Nephron (organoid): ENCODE results near the gene BRD7.

ENCODE experiments used
- H3K27ac Mint-ChIP-seq, 3 experiments: 2 replicates each; pipeline ENCODE4 v1.8.0; 2020; ENCODE audit warnings: mixed read lengths in 3 of 3, mild to moderate bottlenecking in 2 of 3, moderate library complexity in 1 of 3
- H3K27me3 Mint-ChIP-seq: 2 replicates; pipeline ENCODE4 v1.8.0; 2021; ENCODE audit warnings: low read depth, mild to moderate bottlenecking, moderate library complexity, mixed read lengths
- H3K36me3 Mint-ChIP-seq: 2 replicates; pipeline ENCODE4 v1.8.0; 2020; ENCODE audit warnings: low read depth, mixed read lengths
- H3K4me1 Mint-ChIP-seq: 2 replicates; pipeline ENCODE4 v1.8.0; 2020; ENCODE audit warnings: mixed read lengths
- H3K4me3 Mint-ChIP-seq, 3 experiments: 2 replicates each; pipeline ENCODE4 v1.8.0; 2020; ENCODE audit warnings: mild to moderate bottlenecking in 3 of 3, mixed read lengths in 3 of 3, moderate library complexity in 2 of 3
- H3K9me3 Mint-ChIP-seq: 2 replicates; pipeline ENCODE4 v1.8.0; 2020; ENCODE audit warnings: mixed read lengths
- TF ChIP-seq, protein P1 (sequence below), 3 experiments: fragments of 200-600 bp; sonication (generic); IDR thresholded peaks; one replicate each; pipeline ENCODE4 v1.5.0; 2021; ENCODE audit warnings: antibody characterized with exemption in 3 of 3; ENCODE audit not compliant: unreplicated experiment in 3 of 3

BRD7 gene

DNA sequence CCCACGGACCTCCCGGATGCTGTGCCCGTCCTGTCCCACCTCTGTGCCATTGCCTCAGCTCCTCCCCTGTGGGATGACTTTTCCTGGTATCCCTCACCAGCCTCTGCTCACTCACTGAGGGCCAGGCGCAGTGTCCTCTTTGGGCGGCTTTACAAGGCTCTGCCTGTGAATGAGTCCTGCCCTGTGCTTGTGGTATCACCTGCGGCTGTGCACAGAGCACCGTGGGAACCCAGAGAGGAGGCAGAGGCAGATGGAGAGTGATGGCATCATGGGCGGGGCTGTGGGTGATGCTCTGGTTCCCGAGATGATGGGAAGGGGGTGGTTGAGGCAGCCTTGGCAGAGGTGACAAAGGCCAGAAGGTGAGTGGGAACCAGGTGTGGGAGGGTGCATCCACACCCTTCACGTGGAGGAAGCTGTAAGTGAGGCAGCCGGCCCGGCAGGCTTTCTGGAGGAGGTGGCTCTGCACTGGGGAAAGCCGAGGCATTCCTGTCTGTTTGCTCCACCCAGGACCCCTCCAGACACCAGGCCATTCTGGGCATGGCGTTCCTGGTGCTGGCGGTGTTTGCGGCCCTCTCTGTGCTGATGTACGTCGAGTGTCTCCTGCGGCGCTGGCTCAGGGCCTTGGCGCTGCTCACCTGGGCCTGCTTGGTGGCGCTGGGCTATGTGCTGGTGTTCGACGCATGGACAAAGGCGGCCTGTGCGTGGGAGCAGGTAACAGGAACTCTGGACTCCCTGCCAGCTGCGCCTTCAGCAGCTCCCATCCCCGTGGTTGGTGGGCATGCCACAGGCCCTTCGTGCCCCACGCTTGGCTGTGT is 78.6 kb downstream of the BRD7 start:
- peaks cover 4% of the 10 kb centered on the region for H3K27me3 Mint-ChIP-seq
- no peaks in the 10 kb centered on the region for H3K9me3 Mint-ChIP-seq
- H3K4me3 Mint-ChIP-seq, result no peak overlapping the region
- TF ChIP-seq, protein P1, sequence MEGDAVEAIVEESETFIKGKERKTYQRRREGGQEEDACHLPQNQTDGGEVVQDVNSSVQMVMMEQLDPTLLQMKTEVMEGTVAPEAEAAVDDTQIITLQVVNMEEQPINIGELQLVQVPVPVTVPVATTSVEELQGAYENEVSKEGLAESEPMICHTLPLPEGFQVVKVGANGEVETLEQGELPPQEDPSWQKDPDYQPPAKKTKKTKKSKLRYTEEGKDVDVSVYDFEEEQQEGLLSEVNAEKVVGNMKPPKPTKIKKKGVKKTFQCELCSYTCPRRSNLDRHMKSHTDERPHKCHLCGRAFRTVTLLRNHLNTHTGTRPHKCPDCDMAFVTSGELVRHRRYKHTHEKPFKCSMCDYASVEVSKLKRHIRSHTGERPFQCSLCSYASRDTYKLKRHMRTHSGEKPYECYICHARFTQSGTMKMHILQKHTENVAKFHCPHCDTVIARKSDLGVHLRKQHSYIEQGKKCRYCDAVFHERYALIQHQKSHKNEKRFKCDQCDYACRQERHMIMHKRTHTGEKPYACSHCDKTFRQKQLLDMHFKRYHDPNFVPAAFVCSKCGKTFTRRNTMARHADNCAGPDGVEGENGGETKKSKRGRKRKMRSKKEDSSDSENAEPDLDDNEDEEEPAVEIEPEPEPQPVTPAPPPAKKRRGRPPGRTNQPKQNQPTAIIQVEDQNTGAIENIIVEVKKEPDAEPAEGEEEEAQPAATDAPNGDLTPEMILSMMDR (IDR thresholded peaks at IDR 0.05; ENCODE audit: unreplicated experiment in 3 of 3), result no peak
- no peaks in the 10 kb centered on the region for H3K36me3 Mint-ChIP-seq
- no peaks in the 10 kb centered on the region for H3K4me1 Mint-ChIP-seq
- H3K27ac Mint-ChIP-seq, result no peak overlapping the region

DNA sequence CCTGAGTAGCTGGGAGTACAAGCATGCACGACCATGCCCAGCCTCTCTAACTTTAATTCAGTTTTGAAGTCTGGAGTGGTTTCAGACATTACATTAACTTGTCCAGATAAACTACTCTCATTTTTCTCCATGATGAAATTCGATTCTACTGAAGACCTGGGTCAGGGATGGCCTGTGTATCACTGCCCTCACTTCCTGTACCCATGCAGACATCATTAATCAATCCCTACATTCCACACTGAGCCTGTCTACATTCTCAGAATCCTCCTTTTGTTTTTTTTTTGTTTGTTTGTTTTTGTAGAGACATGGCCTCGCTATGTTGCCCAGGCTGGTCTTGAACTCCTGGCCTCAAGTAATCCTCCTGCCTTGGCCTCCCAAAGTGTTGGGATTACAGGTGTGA is 79.9 kb downstream of the BRD7 start:
- no peak overlapping the region for H3K27ac Mint-ChIP-seq
- TF ChIP-seq, protein P1 (IDR thresholded peaks at IDR 0.05; ENCODE audit: unreplicated experiment in 3 of 3), result no peak
- H3K9me3 Mint-ChIP-seq, result no peaks in the 10 kb centered on the region
- H3K36me3 Mint-ChIP-seq, result no peaks in the 10 kb centered on the region
- H3K4me3 Mint-ChIP-seq, result no peak overlapping the region
- H3K27me3 Mint-ChIP-seq, result peaks cover 4% of the 10 kb centered on the region
- H3K4me1 Mint-ChIP-seq, result no peaks in the 10 kb centered on the region

DNA sequence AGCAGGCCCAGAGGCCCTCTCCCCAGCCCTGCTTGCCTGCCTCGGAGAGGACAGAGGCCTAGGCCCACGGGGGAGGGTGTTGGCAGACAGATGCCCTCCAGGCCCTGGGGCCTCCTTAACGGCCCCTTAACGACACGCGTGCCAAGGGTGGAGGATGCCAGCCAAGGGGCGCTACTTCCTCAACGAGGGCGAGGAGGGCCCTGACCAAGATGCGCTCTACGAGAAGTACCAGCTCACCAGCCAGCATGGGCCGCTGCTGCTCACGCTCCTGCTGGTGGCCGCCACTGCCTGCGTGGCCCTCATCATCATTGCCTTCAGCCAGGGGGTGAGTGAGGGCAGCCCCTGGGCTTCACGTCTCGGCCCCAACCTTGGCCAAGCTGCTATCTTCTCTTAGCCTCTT is 80.8 kb downstream of the BRD7 start:
- H3K36me3 Mint-ChIP-seq, result no peaks in the 10 kb centered on the region
- H3K9me3 Mint-ChIP-seq, result no peaks in the 10 kb centered on the region
- H3K4me1 Mint-ChIP-seq, result no peaks in the 10 kb centered on the region
- TF ChIP-seq, protein P1 (IDR thresholded peaks at IDR 0.05; ENCODE audit: unreplicated experiment in 3 of 3), result no peak
- no peak overlapping the region for H3K27ac Mint-ChIP-seq
- no peak overlapping the region for H3K4me3 Mint-ChIP-seq
- H3K27me3 Mint-ChIP-seq, result peaks cover 8% of the 10 kb centered on the region

DNA sequence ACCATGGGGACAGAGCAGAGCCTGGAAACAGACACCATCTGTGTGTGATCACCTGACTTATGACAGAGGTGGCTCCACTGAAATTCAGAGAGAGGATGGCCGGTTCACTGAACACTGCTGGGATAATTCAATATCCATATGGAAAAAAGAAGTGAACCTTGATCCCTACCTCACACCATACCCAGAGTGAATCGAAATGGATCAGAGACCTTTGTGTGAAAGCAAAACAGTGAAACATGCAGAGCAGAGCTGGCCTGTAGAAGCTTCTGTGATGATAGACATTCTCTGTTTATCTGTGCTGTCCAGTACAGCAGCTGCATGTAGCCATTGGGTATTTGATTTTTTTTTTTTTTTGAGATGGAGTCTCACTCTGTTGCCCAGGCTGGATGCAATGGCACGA is 82.1 kb downstream of the BRD7 start:
- peaks cover 6% of the 10 kb centered on the region for H3K27me3 Mint-ChIP-seq
- no peaks in the 10 kb centered on the region for H3K36me3 Mint-ChIP-seq
- H3K9me3 Mint-ChIP-seq, result no peaks in the 10 kb centered on the region
- H3K4me3 Mint-ChIP-seq, result no peak overlapping the region
- H3K4me1 Mint-ChIP-seq, result no peaks in the 10 kb centered on the region
- no peak overlapping the region for H3K27ac Mint-ChIP-seq
- TF ChIP-seq, protein P1 (IDR thresholded peaks at IDR 0.05; ENCODE audit: unreplicated experiment in 3 of 3), result no peak

DNA sequence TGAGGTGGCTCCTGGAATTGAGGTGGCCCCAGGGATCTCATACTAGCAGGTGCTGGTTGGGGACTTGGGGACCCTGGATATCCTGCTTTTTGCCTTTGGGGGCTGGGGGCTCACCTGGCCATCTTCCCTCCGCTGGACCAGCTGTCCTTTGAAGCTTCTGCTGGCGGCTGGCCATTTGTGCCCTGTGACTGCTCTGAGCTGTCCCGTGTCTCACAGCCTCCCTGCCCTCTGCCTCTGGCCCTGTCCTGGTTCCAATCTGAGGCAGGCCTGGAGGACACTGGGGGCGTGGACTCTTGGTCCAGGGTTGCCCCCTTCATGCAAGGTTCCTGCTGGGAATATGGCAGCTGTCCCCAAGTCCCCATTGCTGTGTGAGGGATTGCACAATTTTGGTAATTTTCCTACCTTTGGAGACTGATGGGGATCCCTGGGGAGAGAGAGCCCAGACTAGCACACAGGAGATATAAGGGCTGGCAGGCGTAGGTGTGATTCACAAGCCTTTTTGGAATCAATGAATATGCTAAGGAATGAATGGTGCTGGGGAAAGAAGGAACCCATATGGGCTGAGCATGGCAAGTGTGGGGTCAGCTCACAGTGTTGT is 83.3 kb downstream of the BRD7 start:
- TF ChIP-seq, protein P1 (IDR thresholded peaks at IDR 0.05; ENCODE audit: unreplicated experiment in 3 of 3), result no peak
- peaks cover 3% of the 10 kb centered on the region for H3K27me3 Mint-ChIP-seq
- no peaks in the 10 kb centered on the region for H3K36me3 Mint-ChIP-seq
- no peak overlapping the region for H3K27ac Mint-ChIP-seq
- no peak overlapping the region for H3K4me3 Mint-ChIP-seq
- no peaks in the 10 kb centered on the region for H3K9me3 Mint-ChIP-seq
- H3K4me1 Mint-ChIP-seq, result no peaks in the 10 kb centered on the region
